ENCODE results near the gene SPNS2.

The SPNS2 gene

GRCh38 chr17:4506175-4506813 is 7.6 kb downstream of the SPNS2 start:
- no peak for DNase-seq

DNA sequence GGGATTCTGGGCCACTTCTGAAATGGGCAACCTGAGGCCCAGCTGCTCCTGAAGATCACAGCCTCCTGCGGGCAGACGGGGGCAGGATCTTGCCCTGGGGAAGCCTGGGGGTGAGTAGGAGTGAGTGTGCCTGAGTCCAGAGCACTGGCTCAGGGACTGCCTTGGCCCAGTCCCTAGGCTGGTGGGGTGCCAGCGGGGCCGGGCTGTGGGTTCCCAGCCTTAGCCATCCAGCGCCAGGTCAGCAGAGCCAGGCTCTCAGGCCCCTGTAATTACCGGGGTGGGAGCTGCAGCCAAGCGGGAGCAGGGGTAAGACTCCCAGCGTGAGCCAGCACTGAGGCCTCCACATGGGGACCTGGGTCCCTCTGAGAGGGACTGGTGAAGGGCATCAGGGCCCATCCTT is 8.2 kb downstream of the SPNS2 start:
- no peak for DNase-seq

GRCh38 chr17:4507361-4508111 is 8.9 kb downstream of the SPNS2 start:
- no peak for DNase-seq

- no peak for DNase-seq
These were observed 9.5 kb downstream of the SPNS2 start for GRCh38 chr17:4508207-4508606.

- no peak for DNase-seq
These were observed 10.7 kb downstream of the SPNS2 start for GRCh38 chr17:4509401-4509800.

- DNase-seq: no peak
These were observed 11.4 kb downstream of the SPNS2 start for GRCh38 chr17:4509923-4510617.

- no peak for DNase-seq
These were observed 11.9 kb downstream of the SPNS2 start for GRCh38 chr17:4510618-4510941.

DNA sequence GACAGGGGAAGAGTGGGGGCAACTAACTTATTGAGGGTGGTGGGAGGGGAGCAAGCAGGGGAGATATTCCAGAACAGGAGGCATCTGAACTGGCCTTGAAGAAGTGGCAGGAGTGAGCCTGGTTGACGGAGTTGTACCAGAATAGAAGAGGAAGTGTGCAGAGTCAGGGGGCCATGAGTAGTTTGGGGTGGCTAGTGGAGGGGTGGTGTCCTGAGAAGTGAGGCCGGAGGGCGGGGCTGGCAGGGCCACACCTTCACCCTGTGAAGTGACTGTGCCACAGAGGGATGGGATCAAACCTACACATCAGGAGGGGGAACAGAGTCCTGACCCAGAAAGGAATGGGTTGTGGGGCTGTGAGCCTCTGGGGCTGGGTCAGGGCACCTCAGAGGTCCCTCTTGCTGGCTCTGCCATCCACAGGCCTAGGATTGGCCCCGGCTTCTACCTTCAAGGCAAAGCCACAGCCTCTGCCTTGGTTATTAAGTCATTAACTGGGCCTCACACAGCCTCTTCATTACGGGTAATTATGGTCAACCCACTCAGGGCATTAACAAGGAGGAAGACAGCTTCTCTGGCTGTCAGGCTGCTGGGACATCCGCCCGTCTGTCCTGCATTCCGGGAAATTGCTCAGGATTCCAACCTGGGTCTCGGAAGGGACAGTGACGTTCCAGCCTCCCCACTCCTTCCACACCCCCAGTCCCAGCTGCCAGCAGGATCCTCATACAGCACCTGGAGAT is 12.7 kb downstream of the SPNS2 start:
- DNase-seq: no peak

- DNase-seq: no peak
These were observed 13.8 kb downstream of the SPNS2 start for GRCh38 chr17:4512156-4513112.

GRCh38 chr17:4513113-4514032 is 14.7 kb downstream of the SPNS2 start:
- no peak for DNase-seq

- no peak for DNase-seq
These were observed 15.5 kb downstream of the SPNS2 start for GRCh38 chr17:4514206-4514605.

DNA sequence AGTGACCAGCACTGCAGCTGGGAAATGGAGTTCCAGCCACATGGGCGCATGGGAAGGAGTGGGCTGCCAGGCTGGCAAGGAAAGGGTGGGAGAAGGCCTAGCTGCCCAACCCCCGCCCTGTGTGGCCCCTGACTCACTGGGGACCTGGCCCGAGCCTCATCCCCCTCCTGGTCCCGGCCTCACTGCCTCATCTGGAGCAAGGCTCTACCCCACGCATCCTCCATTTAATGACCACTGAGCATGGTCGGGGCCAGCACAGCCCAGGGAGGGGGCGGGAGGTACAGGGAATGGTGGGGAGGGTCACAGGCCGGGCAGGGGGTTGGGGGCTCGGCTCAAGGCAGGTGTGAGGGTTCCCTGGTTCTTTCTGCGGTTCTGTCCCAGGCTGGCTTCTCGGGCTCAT is 16.1 kb downstream of the SPNS2 start:
- DNase-seq: no peak

GRCh38 chr17:4515501-4515900 is 16.8 kb downstream of the SPNS2 start:
- no peak for DNase-seq

DNA sequence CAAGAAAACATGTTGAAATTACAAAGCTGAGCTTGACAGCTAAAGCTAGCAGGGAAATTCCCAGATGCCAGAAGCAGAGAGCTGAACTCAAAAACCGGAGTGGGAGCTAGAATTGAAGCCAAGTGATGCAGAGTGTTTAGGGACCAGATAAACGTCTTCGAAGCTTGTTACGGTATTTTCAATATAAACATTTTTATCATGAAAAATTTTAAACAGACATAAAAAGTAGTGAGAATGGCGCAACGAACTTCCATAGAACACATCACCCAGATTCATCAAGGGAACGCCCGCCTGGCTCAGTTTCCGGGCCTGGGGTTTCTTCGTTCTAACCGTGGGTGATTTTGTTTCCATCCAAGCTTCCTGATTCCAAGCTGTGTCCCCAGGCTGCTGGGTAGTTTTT is 18.1 kb downstream of the SPNS2 start:
- no peak for DNase-seq

- DNase-seq: no peak
These were observed 20.2 kb downstream of the SPNS2 start for GRCh38 chr17:4518901-4519300.

- no peak for DNase-seq
These were observed 20.7 kb downstream of the SPNS2 start for GRCh38 chr17:4519361-4519788.

DNA sequence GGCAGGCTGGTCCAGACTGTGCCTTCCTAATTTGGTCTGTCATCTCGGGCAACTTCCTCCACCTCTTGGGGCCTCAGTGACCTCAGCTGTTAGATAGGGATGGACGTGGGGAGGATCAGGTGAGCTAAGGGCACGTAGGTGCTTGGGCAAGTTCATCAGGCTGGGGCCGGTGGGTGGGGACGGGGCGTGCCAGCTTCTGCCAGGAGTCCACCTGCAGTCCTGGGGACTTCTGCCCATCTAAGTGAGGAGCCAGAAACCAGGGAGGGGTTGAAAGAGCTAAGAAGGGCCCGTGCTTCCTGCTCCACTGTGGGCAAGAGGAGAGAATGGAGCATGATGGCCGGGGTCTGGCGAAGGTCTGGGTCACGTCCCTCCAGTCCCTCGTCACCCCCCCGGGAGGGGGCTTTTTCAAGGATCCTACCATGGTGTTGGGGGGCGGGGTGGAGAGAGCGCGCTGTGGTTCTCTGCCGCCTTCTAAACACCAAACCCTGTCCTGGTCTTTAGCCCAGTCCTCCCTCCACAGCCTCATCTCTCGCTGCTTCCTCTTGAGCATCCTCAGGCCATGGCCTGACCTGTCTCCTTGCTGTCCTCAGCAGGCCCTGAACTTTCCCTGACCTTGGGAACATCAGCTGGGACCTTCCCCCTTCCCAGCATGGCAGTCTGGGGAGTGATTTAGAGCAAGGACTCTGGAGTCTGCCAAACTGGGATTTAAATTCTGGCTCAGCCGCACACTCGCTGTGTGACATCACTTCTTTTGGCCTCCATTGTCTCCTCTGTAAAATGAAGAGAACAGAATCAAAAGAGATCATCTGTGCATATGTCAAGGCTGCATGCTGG is 21.6 kb downstream of the SPNS2 start:
- DNase-seq: no peak

- DNase-seq: no peak
These were observed 22.4 kb downstream of the SPNS2 start for GRCh38 chr17:4520894-4521600.

- DNase-seq: no peak
These were observed 24.0 kb downstream of the SPNS2 start for GRCh38 chr17:4522661-4523060.

DNA sequence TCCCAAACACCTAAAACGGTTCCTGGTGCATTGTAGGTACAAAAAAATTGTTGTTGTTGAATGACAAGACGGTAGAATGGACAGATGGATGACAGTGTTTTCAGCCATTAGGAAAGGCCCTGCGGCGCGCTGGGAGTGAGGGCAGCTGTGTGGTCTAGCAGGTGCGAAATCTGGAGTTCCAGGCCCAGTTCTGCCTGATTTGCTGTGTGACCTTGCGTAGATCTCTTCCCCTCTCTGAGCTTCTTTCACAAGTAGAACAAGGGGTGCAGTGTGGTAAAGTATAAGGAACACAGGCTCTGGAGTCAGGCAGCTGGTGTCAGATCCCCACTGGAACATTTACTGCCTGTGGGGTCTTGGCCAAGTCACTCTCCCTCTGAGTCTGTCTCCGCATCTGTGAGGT is 25.3 kb downstream of the SPNS2 start:
- DNase-seq: no peak
